COLO829 (cell line): ENCODE measurements around the gene GPR82.
"Not testable (repeated sequence)": the region's sequence is repeated elsewhere in the genome, so short reads cannot be mapped to it uniquely, and the experiment has no call there.

ENCODE experiments used
- DNase-seq: peaks from one replicate; pipeline ENCODE4 v3.0.0; 2012; ENCODE audit warnings: low spot score

Gene GPR82

GRCh38 chrX:41723826-41724225 is at the start of gene GPR82:
Gene GPR82 (plus strand): TSS chrX:41724181. CDS start chrX:41727027, 2,846 bp downstream.
- DNase-seq = no peak

DNA sequence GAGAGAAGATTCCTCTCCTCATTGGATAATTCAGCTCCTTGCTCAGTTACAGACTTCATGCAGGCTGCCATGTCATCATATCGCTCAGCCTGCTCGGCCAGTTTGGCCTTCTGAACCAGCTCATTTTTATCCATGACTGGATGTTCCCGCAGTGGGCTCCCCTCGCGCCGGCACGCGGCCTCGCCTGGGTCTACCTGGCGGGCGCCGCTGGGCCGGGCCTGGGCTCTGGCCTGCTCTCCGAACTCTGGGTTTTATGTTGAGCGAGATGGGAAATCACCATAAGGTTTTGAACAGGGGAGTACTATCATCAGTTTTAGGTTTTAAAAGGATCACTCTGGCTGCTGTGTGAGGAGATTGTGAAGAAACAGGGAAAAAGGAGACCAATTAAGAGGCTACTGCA is 47.6 kb upstream of the GPR82 start:
- DNase-seq = not testable (repeated sequence)

DNA sequence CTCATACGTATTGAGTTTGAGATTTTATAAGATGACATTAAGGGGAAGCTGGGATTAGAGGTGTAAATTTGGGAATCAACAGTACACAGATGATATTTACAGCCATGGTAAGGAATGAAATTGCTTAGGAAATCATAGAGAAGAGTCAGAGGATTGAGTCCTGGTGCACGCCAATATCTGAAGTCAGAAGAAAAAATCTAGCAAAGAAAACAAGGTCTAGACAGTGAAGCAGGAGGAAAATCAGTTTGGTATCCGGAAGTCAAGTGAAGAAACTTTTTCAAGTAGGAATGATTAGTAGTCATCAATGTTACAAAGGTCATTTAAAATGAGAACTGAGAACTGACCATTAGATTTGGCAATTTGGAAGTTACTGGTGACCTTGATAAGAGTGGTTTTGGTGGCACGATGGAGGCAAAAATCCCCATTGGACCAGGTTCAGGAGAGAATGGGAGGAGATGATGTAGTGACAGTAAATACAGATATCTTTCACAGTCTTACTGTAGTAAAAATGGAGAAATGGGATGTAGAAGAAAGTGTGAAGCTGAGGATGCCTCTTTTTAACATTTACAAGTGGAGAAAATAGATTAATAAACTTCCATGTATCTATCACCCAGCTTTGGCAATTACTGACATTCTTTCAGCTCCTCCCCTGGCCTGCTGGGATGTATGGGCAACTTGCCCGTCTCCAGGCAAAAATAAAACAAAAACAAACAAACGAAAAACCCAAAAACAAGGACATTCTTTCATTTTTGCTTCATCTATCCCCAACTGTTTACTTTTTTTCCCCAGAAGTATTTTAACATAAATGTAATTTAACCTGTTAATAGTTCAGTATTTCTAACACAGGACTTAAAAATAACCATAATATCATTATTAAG is 46.6 kb upstream of the GPR82 start:
- no peak for DNase-seq

- no peak for DNase-seq
These were observed 39.8 kb upstream of the GPR82 start for GRCh38 chrX:41684138-41684537.

DNA sequence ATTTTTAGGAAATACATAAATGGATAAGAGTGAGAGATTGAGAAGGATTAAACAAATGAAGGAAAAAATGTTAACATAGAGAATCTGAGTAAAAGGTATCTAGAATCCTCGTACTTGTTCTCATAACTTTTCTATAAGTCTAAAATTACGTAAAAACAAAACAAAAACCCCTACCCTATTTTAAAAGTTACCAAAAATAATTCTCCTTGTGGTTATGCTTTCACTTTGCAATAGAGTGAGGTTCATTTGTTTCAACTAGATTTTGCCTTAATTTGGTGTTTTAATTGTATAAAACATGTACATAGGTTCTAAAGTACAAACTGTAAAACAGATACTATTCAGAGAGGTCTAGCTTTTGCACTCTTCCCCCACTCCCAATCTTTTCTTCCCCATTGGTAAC is 39.0 kb upstream of the GPR82 start:
- DNase-seq = no peak

DNA sequence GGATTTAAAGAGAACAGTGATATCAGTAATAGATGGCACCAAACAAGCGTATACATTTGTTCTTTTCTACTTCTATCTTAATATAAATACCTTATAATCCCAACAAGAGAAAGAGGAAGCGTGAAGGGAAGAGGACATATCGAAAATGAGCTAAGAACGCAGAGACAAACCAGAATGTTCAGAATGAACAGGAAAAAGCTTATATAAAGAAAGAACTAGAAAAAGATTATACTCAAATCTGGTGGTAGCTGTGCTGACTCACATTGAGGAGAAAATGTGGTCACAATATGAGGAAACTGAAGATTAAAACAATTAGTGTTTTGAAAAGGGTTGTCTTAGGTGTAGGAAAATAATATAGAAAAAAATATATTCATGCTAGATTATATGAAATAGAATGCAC is 37.2 kb upstream of the GPR82 start:
- DNase-seq = no peak

- no peak for DNase-seq
These were observed 35.8 kb upstream of the GPR82 start for GRCh38 chrX:41688156-41688555.

DNA sequence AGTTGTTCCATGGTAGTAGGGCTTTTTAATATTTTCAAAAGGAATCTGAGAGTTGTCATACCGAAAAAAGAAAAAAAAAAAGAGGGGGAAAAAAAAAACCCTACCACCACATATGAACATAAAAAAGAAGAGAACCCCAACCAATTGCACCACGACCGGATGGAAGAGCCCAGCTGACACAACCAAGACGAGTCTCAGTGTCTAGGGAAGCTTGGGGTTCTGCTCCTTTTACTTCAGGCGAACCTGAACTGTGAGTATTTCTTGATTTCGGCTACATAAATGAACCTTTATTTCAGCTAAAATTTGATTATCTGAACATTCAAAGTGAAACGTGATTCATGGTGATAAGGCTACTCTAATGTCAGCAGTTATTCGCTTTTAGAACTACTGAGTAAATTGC is 35.1 kb upstream of the GPR82 start, which contains the start of gene GPR34:
GPR34 (plus strand) TSS at position 139 of the 400 bp plus-strand sequence. CDS start 6,661 bp downstream, outside the sequence.
- no peak for DNase-seq

DNA sequence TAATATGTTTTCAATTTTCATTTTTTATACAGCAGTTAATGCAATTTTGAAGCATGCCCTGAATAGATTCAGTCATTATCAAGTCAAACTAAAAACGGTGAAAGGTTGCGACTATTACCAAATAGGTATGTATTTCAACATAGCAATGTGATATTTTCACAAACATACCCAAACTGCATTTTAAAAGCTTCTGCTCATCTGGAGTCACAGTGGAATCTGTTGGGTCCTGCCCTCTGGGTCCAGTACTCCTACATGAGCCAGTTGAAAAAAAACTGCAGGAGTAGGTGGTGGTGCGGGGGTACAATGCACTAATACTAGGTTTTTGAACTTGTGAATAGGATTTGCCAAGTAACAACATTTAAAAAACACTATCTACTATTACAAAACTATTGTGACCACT is 34.3 kb upstream of the GPR82 start:
- DNase-seq = no peak

DNA sequence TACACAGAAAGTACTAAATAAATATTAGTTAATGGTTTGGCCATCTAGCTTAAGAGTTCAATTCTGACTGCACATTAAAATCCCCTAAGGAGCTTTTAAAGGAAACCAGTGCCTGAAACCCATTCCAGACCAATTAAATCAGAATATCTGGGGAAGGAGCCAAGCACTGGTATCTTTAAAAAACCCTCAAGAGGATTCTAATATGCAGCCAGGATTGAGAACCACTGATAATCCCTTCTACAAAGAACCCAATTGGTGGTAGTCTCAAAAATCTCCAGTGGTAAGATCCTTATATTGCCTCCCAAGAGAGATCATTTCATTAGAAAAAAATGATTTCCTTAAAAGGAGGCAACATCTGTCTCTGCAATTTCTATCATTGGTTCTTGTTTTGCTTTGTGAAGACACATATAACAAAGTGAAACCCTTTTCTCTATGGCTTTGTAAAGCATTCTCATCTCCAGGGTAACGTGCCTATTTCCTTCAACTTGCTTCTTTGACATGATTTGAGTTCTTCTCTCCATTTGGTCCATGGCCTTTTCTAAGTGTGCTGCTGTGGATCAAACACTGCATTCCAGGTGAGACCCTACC is 31.7 kb upstream of the GPR82 start:
- no peak for DNase-seq

DNA sequence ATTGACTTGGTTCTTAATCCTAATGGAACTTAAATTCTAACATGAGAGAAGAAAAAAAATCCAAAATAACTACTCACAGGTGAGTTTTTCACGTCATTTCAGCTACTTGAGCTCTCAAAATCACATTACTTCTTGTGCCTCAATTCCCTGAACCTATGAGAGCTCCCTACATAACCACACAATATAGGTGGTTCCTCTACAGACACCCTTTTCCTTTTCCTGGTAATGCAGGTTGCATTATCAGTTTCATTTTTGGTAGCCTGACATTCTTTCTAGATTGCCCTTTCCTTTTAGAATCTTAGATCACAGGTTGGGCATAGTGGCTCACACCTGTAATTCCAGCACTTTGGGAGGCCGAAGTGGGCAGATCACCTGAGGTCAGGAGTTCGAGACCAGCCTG is 31.0 kb upstream of the GPR82 start:
- no peak for DNase-seq

GRCh38 chrX:41695426-41695825 is 28.6 kb upstream of the GPR82 start:
- no peak for DNase-seq

GRCh38 chrX:41703574-41704029 is 20.4 kb upstream of the GPR82 start:
- no peak for DNase-seq

DNA sequence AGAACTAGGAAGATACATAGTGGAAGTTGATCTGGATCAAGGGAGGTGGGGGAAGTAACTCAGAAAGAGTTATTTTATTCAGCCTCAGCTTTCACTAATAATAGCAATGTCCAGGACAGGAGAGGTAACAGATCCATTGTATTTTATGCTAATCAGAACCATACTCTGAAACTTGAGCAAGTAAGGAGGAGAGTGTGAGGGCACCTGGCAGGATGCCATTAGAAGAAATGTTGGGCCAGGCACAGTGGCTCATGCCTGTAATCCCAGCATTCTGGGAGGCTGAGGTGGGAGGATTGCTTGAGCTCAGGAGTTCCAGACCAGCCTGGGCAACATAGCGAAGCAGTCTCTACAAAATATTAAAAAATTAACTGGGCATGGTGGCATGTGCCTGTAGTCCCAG is 18.9 kb upstream of the GPR82 start:
- DNase-seq = no peak

DNA sequence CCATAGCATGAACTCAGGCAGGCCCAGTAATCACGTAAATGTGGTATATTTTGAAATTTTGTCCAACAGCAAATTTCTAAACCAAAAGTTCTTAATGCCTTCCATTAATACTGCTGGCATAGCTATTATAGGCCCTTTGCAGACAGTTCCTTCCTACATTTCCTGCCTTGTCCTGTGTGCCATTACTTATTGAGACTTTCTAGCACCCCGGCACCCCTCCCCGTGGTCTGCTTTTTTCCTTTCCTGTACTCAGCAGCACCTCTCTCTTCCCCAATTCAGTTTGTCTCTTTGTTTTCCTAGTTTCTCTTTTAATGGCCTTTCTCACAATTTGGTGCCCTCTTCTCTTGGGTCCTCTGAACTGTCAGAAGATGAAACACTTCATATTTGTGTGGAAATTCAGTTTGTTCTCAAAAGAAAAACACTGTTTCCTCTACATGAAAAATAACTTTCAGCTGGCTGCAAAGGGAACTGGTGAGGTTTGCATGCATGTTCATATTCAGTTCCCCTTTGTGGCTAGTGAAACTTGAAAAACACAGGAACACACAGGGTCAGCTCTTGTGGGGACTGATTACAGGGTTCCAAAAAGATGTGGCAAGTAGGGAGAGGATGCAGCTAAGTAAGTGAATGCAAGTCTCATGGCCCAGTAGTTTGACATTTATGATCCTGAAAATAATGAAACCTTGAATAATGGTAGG is 18.2 kb upstream of the GPR82 start:
- no peak for DNase-seq

DNA sequence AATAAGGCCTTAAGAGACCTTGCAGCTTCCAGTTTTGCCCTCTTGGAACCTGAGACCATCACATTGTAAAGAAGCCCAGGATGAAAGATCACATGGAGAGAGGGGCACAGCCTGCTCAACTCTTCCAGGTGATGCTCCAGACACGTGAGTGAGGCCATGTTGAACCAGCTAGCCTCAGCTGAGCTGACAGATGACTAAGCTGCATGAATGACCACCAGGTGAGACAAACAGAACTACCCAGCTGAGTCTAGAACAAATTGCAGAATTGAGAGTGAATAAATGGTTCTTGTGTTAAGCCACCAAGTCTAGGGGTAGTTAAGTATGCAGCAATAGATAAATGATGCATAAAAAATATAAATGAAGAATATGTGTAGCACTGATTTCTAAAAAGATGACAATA is 16.8 kb upstream of the GPR82 start:
- no peak for DNase-seq

DNA sequence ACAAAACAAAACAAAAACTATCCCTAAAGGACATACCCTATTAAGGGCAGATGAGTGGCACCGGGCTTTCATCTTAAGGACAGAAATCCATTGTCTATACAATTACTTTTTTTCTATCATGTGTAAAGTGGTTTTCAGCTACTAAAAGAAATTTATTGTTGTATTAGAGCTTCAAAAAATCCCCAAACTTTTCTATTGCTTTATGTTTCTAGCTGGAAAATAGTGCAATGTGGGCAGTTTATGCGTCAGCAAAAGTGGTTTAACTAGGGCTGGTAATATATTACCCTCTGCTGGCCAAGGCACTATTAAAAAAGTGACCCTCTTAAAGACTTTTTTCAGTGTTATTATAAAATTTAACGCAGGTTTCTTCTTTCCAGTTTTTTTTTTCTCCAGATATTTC is 15.5 kb upstream of the GPR82 start:
- DNase-seq = peak; percentile 8

GRCh38 chrX:41711021-41711667 is 12.8 kb upstream of the GPR82 start:
- no peak for DNase-seq

DNA sequence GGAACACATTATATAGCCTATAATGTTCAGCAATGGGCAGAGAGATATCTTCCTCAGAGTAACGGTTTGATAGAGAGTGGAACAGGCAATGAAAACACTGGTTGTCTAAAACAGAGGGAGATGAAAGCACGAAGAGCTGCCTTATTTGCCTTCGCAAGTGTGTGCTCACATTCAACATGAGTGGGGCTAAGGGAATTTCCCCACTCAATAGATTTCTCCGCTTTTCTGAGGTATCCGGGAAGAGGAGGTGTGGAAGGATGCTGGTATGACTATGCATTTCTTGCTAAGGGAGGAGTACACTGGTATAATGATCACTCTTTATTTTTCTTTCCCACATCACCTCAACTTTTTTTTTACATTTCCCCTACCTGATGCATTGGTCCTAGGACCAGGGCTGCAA is 7.8 kb upstream of the GPR82 start:
- DNase-seq = no peak

DNA sequence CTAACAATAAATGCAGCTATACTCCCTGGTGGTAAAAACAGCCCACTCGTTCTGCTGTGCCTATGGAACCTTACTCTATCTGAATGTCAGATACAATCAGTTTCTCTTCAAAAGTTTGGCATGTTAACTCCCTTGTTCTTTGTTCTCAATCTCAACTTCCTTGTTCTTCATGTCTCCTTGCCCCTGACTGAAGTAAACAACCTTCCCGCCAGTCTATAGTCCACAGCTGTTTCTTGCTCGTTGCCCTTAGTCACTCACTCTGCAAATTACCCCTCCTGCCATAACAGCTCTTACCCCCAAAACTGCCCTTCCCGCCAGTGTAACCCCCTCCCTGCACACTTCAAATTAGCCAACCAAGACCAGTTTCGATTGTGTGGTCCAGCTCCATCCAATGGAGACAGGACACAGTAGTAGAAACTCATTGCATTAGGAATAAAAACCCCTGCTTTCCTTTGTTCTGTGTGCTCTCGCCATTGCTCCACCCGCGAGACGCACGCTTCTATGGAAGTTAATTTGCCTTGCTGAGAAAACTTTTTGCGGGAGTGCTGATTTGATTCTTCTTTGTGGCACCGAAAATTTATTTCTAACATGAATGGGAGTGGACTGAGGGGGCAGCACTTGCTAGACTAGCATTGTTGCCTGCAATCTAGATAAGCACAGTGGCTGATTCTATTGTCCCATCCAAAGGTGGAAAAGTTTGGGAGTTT is 7.1 kb upstream of the GPR82 start:
- no peak for DNase-seq

DNA sequence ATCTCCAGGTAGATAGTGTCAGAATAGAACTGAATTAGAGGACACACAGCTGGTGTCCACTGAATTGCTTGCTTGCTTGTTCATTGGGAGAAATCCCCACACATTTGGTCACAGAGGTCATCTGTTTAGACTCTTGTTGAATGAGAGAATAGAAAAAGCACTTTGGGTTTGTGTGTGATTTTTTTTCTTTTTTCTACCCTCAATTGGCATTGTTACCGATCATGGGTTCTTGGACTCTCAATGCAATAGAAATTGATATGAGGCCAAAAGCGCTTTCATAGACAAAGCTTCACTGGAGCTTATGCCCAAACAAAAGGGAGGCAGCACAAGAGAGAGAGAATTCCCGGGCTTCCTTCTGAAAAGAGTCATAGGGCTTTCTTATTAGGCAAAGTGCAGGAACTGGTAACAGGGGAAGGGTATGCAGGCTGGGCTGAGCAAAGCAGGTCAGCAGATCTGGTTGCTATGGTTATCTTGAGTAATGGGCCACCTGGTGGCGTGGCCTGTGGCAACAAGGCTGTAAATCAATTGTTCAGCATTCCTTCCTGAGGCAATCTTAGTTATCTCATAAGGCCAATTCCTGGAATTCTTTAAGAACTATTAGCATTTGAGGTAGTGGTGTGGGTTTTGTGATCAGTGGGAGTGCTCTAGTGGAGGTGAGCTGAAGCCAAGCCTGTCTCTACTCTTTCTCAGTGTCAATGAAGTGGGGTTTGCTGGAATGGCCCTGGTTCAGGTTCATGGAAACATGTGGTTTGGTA is 5.3 kb upstream of the GPR82 start:
- DNase-seq = no peak
